Lower lobe of right lung (tissue), 2 donors: Measurements from ENCODE around the gene NEMP1. TPM values are rescaled to one million over a fixed set of nuclear protein-coding genes. Genes with fewer than 3 reads are reported as not detected.
A peak's percentile ranks its signal among the peaks of the same experiment; 100 is the strongest.

Experiments used
- ATAC-seq, 2 donors: fragments of 200-7000 bp; cut with Tn5 transposase; one replicate each; pipeline ENCODE4 v1.9.1; 2020 to 2022; ENCODE audit warnings: mild to moderate bottlenecking in 2 of 2, moderate library complexity in 2 of 2
- DNase-seq: peaks from one replicate; pipeline ENCODE4 v3.0.0-alpha.2; 2020
- H3K27ac ChIP-seq: fragments of 200-600 bp; one replicate; pipeline ENCODE4 v1.8.0; 2022
- H3K27me3 ChIP-seq: fragments of 200-600 bp; one replicate; pipeline ENCODE4 v1.8.0; 2022; ENCODE audit warnings: low read depth
- H3K36me3 ChIP-seq: fragments of 200-600 bp; one replicate; pipeline ENCODE4 v1.8.0; 2022; ENCODE audit warnings: mild to moderate bottlenecking
- H3K4me1 ChIP-seq: fragments of 200-600 bp; one replicate; pipeline ENCODE4 v1.8.0; 2022
- H3K4me3 ChIP-seq: fragments of 200-600 bp; one replicate; pipeline ENCODE4 v1.8.0; 2022; ENCODE audit warnings: mild to moderate bottlenecking
- H3K9me3 ChIP-seq: fragments of 200-600 bp; one replicate; pipeline ENCODE4 v1.8.0; 2022
- intact Hi-C: fragments of 100-400 bp; cut with DNase I; formaldehyde crosslinking; loops from one replicate; pipeline ENCODE4 v1.11.0; 2022
- total RNA-seq: library from RNA; stranded (reverse); fragmentation: NEBNext Ultra II Directional; extraction: Animal tissue kit (Norgen Biotek cat#: 25700); gene quantifications from one replicate; pipeline ENCODE4 v1.2.1, GENCODE V29; 2021
- TF ChIP-seq, protein P1 (sequence below): fragments of 200-600 bp; IDR thresholded peaks from one replicate; pipeline ENCODE4 v1.8.0; 2022; ENCODE audit warnings: antibody characterized with exemption, mild to moderate bottlenecking
- donor health status: DM: no; HTN: yes; CAD: no; lungs with severe emphysema.

Gene NEMP1
- total RNA-seq, 1 donor from 2014 or later: 19.1 TPM

DNA sequence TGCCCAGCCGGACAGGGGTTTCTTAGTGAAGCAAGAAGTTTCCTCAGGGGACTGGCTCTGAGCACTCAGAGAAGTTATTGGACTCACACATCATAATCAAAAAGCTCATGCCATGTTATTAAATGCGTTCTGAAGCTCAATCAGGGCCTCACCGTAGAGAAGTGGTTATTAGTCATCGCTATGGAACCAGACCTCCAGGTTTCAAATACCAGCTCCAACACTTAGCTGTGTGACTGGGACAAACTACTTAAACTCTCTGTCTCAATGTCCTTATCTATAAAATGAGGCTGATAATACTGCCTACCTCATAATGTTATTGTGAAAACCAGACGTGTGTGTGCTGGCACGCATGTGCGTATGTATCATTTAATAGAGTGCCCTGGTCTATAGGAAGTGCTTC lies 25.3 kb upstream of the NEMP1 start:
- Histone ChIP-seq H3K9me3 (no peaks in the 10 kb centered on the region), H3K4me1 (peaks cover 18% of the 10 kb centered on the region), H3K4me3 (no peak overlapping the region), H3K27ac (no peak overlapping the region), H3K27me3 (no peaks in the 10 kb centered on the region), H3K36me3 (peaks cover 97% of the 10 kb centered on the region)
- intact Hi-C loops: no loop called here
- TF ChIP-seq, protein P1, sequence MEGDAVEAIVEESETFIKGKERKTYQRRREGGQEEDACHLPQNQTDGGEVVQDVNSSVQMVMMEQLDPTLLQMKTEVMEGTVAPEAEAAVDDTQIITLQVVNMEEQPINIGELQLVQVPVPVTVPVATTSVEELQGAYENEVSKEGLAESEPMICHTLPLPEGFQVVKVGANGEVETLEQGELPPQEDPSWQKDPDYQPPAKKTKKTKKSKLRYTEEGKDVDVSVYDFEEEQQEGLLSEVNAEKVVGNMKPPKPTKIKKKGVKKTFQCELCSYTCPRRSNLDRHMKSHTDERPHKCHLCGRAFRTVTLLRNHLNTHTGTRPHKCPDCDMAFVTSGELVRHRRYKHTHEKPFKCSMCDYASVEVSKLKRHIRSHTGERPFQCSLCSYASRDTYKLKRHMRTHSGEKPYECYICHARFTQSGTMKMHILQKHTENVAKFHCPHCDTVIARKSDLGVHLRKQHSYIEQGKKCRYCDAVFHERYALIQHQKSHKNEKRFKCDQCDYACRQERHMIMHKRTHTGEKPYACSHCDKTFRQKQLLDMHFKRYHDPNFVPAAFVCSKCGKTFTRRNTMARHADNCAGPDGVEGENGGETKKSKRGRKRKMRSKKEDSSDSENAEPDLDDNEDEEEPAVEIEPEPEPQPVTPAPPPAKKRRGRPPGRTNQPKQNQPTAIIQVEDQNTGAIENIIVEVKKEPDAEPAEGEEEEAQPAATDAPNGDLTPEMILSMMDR: no peak
- ATAC-seq (peak in 1 of 2 donors; percentile 24), DNase-seq (no peak)

DNA sequence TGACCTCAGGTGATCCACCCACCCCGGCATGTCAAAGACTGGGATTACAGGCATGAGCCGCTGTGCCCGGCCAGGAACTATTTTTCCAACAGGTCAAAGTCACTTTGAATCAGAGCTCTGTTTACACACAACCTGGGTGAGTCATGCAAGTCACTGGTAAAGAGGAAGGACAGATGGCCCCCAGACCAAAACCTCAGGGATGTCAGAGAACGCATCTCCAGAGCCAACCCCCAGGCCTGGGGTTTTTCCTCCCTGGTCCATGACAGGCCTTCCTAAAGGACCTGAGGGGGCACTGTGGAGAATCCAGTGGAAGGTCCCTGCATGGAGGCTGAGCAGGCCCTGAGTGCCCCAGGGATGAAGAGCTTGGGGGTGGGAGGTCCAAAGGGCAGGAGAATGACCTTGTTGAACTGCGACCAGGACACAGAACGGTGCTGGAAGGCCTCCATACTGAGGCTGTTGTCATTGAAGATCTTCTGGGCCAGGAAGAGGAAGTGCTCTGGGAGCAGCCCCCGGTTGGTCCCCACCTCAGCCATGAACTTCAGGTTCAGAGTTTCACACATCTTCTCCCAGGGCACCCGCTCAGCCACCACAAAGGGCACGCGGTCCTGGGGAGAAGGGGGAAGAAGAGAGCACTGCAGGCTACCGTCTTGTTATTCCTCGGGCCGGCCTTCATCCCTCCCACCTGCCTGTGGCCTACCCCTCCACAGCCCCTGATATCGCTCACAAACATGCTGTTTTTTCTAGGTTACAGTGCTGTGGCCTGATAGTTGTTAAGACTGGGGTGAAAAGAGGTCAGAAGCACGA lies 23.5 kb upstream of the NEMP1 start:
- Histone ChIP-seq H3K27ac (no peak overlapping the region), H3K27me3 (no peaks in the 10 kb centered on the region), H3K36me3 (peaks cover 100% of the 10 kb centered on the region), H3K9me3 (no peaks in the 10 kb centered on the region), H3K4me3 (no peak overlapping the region), H3K4me1 (peaks cover under 1% of the 10 kb centered on the region)
- DNase-seq (no peak), ATAC-seq (no peak)
- TF ChIP-seq, protein P1: no peak
- intact Hi-C loops: no loop called here

DNA sequence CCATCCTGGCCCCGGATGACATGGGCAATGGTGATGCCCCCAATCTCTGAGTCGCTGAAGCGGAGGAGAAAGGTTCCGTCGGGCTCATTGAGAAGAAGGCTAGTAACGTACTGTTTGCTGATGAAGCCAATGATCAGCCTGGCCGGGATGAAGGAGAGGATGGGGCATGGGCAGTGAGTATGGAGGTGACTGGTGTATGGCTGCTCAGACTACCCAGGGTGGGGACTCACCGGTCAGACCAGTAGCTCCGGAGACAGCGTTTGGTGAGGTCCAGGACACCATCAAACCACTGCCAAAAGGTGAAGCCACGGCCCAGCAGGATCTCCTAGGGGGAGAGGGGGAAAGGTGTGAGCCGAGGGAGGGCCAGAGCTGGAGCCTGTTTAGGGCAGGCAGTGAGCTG lies 21.2 kb upstream of the NEMP1 start:
- peaks cover under 1% of the 10 kb centered on the region for H3K4me1 ChIP-seq
- no peak for DNase-seq
- intact Hi-C loops: no loop called here

DNA sequence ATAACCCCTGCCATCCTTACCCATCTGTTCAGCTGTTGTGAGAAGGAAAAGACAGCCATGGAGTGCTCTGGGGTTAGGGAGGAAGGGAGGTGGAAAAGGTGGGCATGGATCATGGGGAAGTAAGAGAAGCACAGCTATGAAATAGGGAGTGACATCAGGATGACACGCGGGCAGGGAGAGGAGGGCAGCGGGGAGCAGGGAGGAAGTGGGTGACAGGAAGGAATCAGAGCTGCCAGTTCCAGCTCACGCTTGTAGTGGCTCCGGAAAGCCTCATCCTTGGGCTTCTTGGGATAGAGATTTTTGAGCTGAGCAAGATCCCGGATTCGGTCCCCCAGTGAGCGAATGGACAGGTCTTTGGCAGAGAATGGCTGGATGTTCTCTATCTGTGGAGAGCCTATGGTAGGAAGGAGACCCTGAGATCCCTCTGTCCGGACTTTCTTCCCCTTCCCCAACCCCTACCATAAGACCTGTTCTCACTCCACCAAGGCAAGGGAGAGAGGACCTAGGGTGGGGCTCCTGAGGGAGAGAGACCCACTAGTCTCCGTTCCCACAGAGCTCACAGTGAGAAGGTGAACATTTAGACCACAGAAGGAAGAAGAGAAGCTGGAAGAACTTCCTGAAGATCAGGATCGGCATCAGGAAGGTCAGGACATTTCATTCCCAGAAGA lies 20.6 kb upstream of the NEMP1 start:
- TF ChIP-seq, protein P1: no peak
- Histone ChIP-seq H3K4me3 (no peak overlapping the region), H3K27ac (peak overlapping the region; percentile 11)

More for the DNA sequence above, 21.2 kb upstream of the NEMP1 start:
- no peaks in the 10 kb centered on the region for H3K9me3 ChIP-seq
- no peak for ATAC-seq
- H3K4me3 ChIP-seq: no peak overlapping the region
- TF ChIP-seq, protein P1: no peak
- no peak overlapping the region for H3K27ac ChIP-seq
- H3K36me3 ChIP-seq: peaks cover 100% of the 10 kb centered on the region
- H3K27me3 ChIP-seq: no peaks in the 10 kb centered on the region

DNA sequence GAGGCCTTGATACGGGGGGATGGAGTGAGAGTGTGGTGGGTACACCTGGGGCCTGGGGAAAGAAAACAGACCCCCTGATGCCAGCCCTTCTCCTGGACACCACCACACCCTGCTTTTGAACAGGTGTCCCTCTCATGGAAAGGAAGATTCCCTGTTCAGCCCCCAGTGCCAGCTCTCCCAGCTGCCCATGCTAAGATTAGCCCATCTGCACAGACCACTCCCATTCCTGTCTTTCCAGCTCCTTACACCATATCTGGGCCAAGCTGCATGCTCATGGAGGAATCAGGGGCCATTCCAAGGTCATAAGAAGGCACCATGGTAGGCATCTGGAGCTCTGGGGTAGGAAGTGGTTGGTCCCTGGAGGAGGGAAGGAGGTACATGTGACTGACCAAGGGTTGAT lies 20.0 kb upstream of the NEMP1 start:
- Histone ChIP-seq H3K4me1 (peaks cover 12% of the 10 kb centered on the region), H3K27ac (peak overlapping the region; percentile 11), H3K36me3 (peaks cover 97% of the 10 kb centered on the region), H3K4me3 (no peak overlapping the region), H3K27me3 (no peaks in the 10 kb centered on the region), H3K9me3 (no peaks in the 10 kb centered on the region)
- intact Hi-C loops: no loop called here
- DNase-seq (no peak), ATAC-seq (no peak)
- TF ChIP-seq, protein P1: no peak

More for the DNA sequence above, 20.6 kb upstream of the NEMP1 start:
- DNase-seq: no peak
- H3K9me3 ChIP-seq: no peaks in the 10 kb centered on the region
- peaks cover 100% of the 10 kb centered on the region for H3K36me3 ChIP-seq
- ATAC-seq: no peak
- H3K27me3 ChIP-seq: no peaks in the 10 kb centered on the region
- intact Hi-C loops: no loop called here
- peaks cover 6% of the 10 kb centered on the region for H3K4me1 ChIP-seq
